Measurements from ENCODE around the gene ATP5PO.

DNA sequence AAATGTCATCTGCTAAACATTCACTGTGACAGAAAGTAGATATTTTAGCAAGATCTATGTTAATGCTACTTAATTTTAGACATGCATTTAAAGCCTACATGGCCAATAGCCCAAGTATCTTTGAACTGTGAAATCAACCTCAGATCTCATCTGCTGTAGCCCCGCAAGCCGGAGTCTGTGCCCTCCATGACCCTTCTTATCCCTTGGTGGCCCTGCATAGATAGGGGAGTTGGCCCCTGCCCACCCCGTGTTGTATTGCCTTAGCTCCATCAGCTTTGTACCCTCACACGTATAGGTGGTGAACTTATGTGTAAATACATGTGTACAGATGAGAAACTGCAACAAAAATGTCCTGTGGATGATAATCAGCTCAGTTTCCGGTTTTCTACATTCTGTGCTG is 18.5 kb downstream of the ATP5PO start:
- no peak for TF ChIP-seq POLR2A (IDR thresholded peaks at IDR 0.05; ENCODE audit: low read length)
- TF ChIP-seq GATA1 (IDR thresholded peaks at IDR 0.05; ENCODE audit: low read depth, low read length): no peak
